T-helper 22 cell (primary cell): ENCODE data around the gene GPC6.

Experiments
- DNase-seq: peaks from one replicate; pipeline ENCODE4 v3.0.0-alpha.2; 2020; ENCODE audit warnings: low read depth

The GPC6 gene

DNA sequence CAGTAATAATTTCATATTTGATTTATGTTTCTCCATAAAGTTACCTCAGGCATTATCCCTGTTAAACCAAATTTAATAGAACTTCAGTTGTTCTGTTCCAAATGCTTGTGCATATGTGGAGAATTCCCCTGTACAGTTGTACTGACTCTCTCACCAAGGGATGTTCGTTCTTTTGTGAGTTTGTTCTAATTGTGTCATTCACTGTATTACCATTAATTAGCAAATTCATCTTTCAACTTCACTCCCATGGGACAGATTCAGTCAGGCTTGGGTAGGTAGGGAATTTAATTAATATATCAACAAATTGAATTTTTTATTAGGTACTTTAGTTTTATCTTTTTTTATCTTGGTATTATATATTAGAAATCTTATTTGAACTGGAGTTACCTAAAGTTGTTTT, 987.5 kb downstream of the GPC6 start:
- DNase-seq: no peak

- DNase-seq: no peak
These were observed 988.4 kb downstream of the GPC6 start for GRCh38 chr13:94214975-94215374.

- no peak for DNase-seq
These were observed 989.9 kb downstream of the GPC6 start for GRCh38 chr13:94216476-94216875.

- no peak for DNase-seq
These were observed 990.8 kb downstream of the GPC6 start for GRCh38 chr13:94217370-94217769.

DNA sequence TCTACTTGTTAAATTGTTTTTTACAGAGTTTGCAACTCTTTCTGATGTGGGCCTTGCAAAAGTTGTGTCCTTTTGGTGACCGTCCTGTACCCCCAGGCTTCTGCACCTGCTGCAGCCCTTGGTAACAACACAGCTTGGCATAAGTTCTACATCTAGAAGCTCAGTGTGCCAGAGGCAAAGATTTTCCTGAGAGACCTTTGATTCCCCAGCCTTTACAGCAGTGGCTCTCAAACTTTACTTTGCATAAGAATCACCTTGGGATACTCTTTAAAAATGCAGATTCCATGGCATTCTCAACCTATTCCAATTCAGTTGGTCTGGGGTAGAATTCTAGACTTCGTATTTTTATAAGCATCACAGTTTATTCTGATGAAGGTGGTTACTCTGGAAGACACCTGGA, 991.9 kb downstream of the GPC6 start:
- DNase-seq: no peak

DNA sequence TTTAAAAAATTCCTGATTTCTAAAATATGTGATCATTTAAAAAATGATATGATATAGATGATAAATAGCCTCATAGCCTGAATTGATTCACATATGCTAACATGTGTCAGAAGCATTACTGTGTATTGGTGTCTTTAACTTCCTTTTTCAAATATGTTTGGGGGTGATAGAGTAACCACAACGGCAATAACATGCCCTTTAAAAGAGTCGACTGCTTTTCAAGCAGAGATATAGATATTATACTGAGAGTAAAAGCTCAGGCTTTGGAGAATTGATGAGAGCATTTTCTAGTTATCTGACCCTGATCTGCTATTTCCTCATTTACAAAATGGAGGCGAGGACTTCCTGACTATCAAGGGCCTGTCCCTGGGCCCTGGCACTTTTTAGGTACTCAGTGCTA, 992.3 kb downstream of the GPC6 start:
- DNase-seq: no peak

DNA sequence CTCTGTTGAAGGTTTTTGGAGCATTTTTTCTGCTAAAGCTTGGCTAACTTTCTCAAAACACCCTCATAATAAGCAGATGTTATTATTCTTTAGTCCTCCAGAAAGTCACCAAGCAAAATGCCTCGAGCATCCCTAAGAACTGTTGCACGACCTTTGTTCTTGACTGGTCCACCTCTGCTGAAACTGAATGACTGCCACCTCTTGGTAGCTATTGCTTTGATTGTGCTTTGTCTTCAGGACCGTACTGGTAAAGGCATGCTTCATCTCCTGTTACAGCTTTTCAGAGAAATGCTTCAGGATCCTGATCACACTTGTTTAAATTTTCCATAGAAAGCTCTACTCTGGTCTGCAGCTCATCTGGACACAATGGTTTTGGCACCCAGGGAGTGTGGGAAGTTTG, 998.1 kb downstream of the GPC6 start:
- DNase-seq: no peak

- no peak for DNase-seq
These were observed 1000.8 kb downstream of the GPC6 start for GRCh38 chr13:94227255-94227879.

DNA sequence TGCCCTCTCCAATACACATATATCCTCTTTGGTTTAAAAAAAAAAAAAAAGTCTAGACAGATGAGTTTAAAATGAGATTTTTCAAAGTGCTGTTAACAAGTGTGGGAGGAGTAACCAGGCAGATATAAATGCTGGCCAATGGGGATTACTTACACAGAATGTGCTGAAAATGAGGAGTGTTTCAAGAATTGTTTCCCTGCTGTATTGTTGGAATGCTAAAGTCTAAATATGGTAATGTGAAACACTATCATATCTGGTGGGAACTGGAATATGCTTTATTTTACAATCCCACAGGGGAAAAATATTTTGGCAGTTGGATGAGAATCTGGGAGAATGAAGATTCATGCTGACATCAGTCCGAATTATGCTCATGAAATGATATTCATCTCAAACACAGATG, 1002.2 kb downstream of the GPC6 start:
- DNase-seq: no peak

DNA sequence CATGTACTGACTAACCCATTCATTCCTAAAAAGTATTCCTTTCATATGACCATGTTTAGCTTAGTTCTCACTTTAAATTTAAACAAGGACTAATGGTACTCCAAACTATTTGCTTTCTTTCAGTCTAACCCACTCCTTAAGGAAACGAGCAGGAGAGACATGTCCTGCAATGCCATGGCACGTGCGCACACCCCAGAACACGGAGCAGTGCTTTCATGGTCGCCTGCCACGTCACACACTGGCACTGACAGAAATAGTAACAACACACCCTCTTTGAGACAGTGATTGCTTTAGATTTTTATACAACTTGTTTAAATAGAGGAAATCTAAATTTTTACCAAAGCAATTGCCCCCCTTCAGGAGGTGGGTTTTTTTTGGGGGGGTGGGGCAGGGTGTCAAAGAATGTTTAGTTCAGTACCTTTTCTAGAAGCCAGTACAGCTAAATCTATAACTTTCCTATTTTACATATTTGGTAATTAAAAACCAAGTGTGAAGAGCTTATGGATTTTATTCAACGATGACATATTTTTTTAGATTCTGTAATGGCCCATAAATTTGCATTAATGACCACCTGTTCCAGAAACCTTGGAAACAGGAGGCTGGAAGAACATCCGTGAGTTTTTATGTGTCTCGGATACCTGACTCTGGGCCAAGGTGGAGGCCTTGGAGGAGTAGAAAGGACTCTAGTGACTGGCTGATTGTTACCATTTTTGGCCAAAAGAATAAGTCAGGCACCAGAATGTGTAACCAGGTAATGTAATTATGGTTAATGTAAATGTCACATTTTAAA, 1005.7 kb downstream of the GPC6 start:
- no peak for DNase-seq

- DNase-seq: no peak
These were observed 1006.3 kb downstream of the GPC6 start for GRCh38 chr13:94232956-94233355.

DNA sequence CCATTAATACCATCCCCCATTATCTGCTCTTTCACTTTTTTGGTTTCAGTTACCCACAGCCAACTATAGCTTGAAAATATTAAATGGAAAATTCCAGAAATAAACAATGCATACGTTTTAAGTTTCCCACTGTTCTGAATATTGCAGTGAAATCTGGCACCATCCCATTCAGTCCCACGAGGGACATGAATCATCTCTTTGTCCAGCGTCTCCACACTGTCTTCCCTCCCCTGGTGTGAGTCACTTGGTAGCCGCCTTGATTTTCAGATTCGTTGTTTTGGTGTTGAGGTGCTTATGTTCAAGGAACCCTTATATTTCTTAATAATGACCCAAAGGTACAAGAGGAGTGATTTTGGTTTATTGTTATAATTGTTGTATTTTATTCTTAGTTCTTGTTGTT, 1006.8 kb downstream of the GPC6 start:
- DNase-seq: no peak

- DNase-seq: no peak
These were observed 1007.2 kb downstream of the GPC6 start for GRCh38 chr13:94233837-94234236.

- DNase-seq: no peak
These were observed 1008.1 kb downstream of the GPC6 start for GRCh38 chr13:94234738-94235137.

GRCh38 chr13:94236132-94236531, 1009.5 kb downstream of the GPC6 start:
- no peak for DNase-seq

- no peak for DNase-seq
These were observed 1010.3 kb downstream of the GPC6 start for GRCh38 chr13:94236872-94237271.

GRCh38 chr13:94239135-94239534, 1012.5 kb downstream of the GPC6 start:
- no peak for DNase-seq

GRCh38 chr13:94242554-94242953, 1015.9 kb downstream of the GPC6 start:
- no peak for DNase-seq

GRCh38 chr13:94243551-94243950, 1016.9 kb downstream of the GPC6 start:
- DNase-seq: no peak

DNA sequence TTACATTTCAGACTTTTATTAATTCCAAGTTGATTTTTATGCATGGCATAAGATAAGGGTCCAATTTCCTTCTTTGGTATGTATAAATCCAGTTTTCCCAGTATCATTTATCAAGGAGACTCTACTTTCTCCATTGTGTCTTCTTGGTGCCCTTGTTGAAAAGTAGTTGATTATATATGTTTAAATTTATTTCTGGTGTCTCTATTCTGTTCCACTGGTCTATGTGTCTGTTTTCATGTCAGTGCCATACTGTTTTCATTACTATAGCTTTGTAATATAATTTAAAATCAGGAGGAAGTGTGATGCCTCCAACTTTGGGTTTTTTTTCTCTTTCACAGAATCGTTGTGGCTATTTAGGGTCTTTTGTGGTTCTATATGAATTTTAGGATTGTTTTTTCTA, 1019.9 kb downstream of the GPC6 start:
- no peak for DNase-seq

- DNase-seq: no peak
These were observed 1021.3 kb downstream of the GPC6 start for GRCh38 chr13:94247890-94248289.

DNA sequence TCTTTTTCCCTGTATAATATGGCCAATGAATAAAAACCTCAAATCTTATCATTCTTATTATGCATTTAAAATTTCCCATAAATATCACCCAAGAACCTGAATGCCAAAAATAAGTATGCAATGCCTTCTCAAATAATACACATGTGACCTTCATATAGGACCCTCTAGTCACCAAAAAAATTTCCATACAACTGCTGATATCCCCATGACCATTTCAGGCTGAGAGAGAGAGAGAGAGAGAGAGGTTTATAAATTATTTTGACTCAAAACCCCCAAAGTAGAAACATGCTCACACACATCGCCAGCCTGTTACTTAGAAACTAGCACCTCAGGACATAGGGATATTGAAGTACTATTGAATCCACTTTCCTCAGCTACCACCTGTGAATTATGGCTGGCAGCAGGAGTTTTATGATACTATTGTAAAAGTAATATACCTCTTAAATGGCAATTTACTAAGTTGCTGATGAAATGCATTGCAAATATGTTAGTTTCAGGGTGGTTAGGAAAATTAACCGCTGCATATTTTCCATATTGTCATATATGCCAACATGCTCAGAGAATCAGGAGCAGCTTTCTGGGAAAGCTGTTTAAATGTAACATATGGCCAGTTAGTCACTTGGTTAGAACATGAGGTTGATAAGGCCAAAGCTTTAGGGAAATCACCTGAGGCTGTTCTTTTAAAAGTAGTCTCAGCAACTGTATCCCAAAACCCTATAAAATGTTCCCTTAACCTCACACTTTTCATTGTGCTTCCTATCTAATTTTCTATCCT, 1022.0 kb downstream of the GPC6 start:
- no peak for DNase-seq

DNA sequence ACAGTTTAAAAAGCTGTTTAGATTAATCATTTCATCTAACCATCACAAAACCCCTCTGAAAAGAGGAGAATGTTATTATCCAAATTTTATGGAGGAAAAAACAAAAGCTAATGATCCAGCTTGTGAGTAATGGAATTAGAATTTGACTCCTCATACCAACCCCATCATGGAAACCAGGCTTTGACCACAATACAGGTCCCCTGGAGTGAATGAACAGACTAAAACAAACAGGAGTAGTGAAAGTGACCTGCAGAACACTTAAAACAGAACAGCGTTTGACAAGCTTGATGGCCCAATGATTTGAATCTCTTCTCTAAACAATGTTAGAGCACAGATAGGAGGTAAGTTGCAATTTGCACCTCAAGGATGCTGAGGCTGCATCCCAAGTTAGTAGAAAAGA, 1022.9 kb downstream of the GPC6 start:
- no peak for DNase-seq
